H1 (cell line): ENCODE data around the gene CD248. TPM values are rescaled to one million over a fixed set of nuclear protein-coding genes. Genes with fewer than 3 reads are reported as not detected.

Experiments used
- CBX8 ChIP-seq: fragments of 300-800, 300-1000 bp; sonication (generic); IDR thresholded peaks from 2 replicates; pipeline ENCODE4 v1.7.1; 2016; ENCODE audit warnings: low read depth, low read length, borderline replicate concordance
- GABPA ChIP-seq: IDR thresholded peaks from 2 replicates; pipeline ENCODE4 v1.6.1; 2011; ENCODE audit warnings: mild to moderate bottlenecking, low read length, moderate library complexity, borderline replicate concordance; ENCODE audit not compliant: insufficient read depth
- KDM1A ChIP-seq: fragments of 200-600, 300-600 bp; sonication (generic); IDR thresholded peaks from 2 replicates; pipeline ENCODE4 v1.7.1; 2016; ENCODE audit warnings: mild to moderate bottlenecking, low read length, borderline replicate concordance
- NANOG ChIP-seq: IDR thresholded peaks from 2 replicates; pipeline ENCODE4 v1.6.1; 2011; ENCODE audit warnings: low read length, low read depth, mild to moderate bottlenecking, inconsistent platforms; ENCODE audit not compliant: insufficient read depth, poor library complexity, severe bottlenecking
- polyA plus RNA-seq, 7 experiments: library from polyadenylated mRNA; depleted of rRNA in 3 of 7; stranded (reverse) in 5 of 7; unstranded in 2 of 7; fragments of >200 nt in 5 of 7; fragments of 200-250 nt in 2 of 7; gene quantifications; 1 replicate in 5 of 7; 2 replicates in 1 of 7; 4 replicates in 1 of 7; pipeline versions ENCODE4 v1.2.1 to v1.2.3, GENCODE V29; 2011 to 2013; ENCODE audit warnings: missing spikeins in 2 of 7, mixed read lengths in 2 of 7
- total RNA-seq: library from RNA; stranded (reverse); fragmentation: NEBNext Ultra II Directional; extraction: Animal tissue kit (Norgen Biotek cat#: 25700); gene quantifications from 2 replicates; pipeline ENCODE4 v1.2.1, GENCODE V29; 2021

The CD248 gene
- total and polyA plus RNA-seq, 2 of the 8 experiments (the other 6 are each of a cell fraction or from before 2014, with no cell fraction given): 2.7 to 3.9 TPM

GRCh38 chr11:66333220-66333877 lies 16.5 kb upstream of the CD248 start (continued):
- TF ChIP-seq CBX8 (no peak), GABPA (no peak), NANOG (no peak), KDM1A (no peak)
